GM21576 (cell line): ENCODE measurements around the gene INTS6.

ENCODE experiments used
- ATAC-seq: cut with Tn5 transposase; IDR thresholded peaks from one replicate; pipeline ENCODE4 v1.9.1; 2021; ENCODE audit warnings: mild to moderate bottlenecking, moderate library complexity; ENCODE audit not compliant: unreplicated experiment

Gene INTS6

DNA sequence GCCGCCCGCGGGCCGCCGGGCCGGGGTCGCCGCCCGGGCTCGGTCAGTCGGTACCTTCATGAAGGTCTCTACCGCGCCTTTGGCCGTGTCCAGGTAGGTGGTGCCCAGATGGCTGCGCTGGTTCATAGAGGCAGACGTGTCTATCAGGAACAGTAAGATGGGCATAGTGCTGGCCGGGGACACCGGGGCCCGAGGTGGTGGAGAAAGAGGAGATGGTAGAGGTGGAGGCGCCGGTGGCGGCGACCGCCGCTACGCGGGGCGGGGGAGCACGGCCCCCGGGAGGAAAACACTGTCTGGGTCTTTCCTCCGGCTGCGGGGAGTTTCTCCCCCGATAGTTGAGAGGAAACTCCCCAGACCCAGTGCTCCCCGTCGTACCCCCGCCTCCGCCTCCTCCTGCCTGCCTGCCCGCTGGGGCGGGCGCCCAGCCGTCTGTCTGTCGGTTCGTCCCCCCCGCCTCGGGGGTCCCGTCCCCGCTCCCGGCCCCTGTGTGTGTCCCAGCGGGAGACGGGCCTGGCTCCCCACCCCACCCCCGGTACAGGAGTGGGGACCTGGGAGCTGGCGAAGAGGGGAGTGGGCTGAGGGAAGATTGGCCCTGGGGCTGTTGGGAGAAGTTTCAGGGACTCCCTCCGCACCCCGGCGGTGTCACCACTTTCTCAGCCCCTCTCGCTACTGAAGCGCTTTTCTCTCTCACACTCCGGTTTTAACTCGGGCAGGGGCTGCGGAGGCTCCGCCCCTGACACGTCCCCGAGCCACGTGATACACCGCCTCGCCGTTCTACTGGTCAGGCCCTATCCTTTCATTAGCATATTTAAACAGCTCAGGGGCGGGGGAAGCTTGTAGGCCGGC is at the start of gene INTS6:
TSS of gene INTS6 (minus strand) at position 676 of the 846 bp plus-strand sequence. CDS start at position 165, 511 bp downstream.
- ATAC-seq, result peak; percentile 75

DNA sequence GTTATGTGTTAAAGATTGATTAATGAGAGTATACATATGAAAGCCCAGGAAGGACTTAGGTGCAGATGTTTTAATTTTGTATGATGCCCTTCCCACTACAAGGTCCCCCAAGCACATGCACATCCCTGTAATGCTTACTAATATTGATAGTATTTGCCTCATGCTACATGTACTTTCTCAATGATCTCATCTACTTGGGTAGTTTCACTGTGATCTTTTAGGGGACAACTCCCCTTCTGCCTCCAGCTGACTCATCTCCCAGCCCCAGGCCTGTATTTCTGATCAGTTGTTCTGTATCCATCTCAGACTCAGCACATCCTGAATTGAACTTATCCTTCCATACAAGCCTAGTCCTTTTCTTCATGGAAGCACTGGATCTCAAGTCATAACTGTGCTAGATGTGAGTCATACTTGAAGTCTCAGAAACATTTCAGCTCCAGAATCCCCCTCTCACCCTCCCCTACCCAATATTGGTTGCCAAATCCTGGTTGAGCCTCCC is 49.4 kb upstream of the INTS6 start:
- peak; percentile 98 for ATAC-seq

- ATAC-seq, result no peak
These were observed 48.8 kb upstream of the INTS6 start for GRCh38 chr13:51501592-51502152.

DNA sequence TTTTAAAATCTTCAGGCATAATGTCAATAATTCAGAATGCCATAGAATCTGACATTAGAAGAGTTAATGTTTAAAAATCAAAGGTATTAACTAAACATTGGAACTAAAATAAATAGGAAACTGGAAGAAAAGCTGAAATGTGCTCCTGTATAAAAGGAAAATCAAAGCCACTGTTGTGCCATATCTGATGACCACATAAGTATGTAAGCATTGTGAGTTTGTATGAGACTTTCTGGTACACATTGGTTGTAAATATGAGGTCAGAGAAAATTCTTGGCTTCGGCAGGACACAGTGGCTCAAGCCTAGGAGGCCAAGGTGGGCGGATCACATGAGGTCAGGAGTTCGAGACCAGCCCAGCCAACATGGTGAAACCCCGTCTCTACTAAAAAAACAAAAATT is 48.3 kb upstream of the INTS6 start:
- no peak for ATAC-seq

DNA sequence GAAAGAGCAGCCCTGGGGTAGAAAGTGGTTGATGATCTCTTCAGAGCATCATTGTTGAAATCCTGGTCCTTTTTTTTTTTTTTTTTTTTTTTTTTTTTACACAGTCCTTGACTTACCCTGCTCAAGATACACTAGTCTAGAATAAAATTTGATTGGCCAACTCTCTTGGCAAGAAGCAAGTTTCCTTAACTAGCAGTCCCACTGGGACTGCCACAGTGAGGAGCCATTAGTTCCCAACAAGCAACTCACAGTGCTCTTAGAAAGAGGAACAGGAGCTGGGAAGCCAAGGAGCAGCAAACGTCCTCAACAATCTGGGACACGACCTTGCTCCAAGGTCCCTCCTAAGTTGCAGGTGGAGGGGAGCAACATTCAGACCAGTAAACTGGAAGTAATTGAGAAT is 47.9 kb upstream of the INTS6 start:
- no peak for ATAC-seq

DNA sequence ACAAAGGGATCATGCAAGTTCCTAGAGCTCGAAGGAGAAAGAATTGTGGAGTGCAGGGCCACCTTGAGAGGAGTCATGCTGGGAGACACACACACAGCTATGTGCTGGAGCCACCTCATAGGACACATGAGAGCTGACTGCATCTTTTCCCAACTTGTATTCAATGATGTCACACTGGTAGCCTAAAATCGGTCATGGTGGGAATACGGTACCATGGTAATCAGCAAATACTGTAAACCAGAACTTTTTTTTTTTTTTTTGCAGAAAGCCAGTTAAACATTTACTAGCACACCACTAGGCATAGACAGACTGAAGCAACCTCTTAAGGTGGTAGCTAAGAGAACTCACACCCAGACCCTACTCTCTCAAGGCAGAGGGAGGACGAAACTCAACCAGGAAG is 47.0 kb upstream of the INTS6 start:
- no peak for ATAC-seq

DNA sequence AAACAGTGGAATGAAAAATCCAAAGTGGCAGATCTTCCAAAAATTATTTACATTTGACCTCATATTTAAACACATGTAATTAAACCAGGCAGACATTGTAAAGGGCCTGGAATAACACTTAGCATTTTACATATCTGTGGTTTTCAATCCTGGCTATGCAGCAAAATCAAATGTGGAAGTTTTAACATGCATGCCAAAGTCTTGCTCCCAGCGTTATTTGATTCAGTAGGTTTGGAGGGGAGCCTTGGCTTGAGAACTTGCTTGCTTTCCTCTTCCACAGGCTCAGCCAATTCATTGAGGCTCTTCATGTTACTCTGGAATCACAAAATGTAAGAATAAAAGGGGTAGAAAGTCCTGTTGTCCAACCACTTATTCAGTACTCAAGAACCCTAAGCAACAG is 42.5 kb upstream of the INTS6 start:
- ATAC-seq, result no peak

GRCh38 chr13:51494156-51494555 is 41.3 kb upstream of the INTS6 start:
- no peak for ATAC-seq

DNA sequence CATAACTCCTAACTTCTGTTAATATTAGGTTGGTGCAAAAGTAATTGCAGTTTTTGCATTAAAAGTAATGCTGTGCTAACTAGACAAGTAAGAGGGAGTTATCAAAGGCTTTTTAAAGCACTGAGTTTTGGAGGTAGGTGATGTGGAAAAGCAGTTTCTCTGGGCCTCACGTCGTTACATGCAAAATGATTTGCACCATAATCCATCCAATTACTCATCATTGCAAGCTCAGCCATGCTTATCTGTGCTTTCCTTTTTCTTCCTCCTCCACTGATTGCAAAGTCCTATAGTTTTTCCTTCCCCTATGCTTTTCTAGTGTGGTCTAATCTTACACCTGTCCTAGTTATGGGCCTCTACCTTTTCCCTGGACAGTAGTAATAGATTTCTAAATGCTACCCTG is 35.4 kb upstream of the INTS6 start:
- ATAC-seq, result no peak

DNA sequence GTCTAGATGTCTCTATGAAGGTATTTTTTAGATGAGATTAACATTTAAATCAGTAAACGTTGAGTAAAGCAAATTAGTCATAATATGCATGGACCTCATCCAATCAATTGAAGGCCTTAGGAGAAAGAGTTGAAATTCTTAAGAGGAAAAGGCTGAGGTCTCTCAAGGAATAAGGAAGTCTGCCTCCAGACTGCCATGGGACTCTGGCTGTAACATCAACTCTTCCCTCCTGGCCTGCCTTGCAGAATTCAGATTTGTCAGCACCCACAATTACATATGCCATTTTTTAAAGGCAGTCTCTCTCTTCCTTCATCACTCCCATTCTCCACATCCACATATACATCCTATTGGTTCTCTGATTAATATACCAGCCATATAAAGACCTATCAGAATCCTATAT is 28.8 kb upstream of the INTS6 start:
- ATAC-seq, result no peak

- ATAC-seq, result no peak
These were observed 26.3 kb upstream of the INTS6 start for GRCh38 chr13:51479199-51479523.

- ATAC-seq, result no peak
These were observed 25.8 kb upstream of the INTS6 start for GRCh38 chr13:51478418-51479198.

DNA sequence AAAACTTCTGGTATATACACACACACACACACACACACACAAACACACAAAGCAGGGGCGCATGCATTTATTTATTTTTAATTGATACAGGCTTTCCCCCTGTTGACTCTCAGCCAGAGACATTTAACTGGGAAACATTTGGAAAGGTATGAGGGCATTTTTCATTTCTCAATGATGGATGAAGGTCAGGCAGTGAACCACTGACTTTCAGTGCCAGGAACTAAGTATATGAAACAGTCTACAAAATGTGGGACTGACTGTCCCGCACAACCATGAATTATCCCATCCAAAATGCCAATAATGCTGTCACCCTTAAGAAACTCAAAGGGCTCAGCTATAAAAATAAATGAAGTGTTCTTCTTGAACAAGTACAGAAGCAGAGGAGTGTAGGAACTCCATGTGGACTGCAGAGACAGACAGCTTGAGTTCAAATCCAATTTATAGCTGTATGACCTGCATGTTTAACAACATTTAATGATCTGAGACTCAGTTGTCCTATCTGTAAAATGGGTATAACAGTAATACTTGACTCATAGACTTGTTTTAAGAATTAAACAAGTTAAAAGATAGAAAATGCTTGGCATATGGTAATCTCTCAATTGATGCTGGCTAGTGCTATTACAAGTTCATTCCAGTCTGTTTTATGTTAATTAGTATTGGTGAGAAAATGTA is 25.0 kb upstream of the INTS6 start:
- no peak for ATAC-seq

GRCh38 chr13:51477149-51477548 is 24.3 kb upstream of the INTS6 start:
- ATAC-seq, result no peak

- no peak for ATAC-seq
These were observed 23.1 kb upstream of the INTS6 start for GRCh38 chr13:51475727-51476501.

DNA sequence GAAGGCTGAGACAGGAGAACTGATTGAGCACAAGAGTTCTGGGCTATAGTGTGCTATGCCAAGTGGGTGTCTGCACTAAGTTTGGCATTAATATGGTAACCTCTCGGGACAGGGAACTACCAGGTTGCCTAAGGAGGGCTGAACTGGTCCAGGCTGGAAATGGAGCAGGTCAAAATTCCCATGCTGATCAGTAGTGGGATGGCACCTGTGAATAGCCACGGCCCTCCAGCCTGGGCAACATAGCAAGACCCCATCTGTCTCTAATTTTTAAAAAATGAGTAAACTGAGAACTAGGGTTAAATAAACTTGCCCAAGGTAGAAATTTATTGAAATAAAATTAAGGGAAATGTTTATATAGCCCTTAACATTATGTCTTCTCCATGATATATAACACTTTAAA is 17.0 kb upstream of the INTS6 start:
- ATAC-seq, result no peak

GRCh38 chr13:51467730-51468129 is 14.9 kb upstream of the INTS6 start:
- ATAC-seq, result no peak

- ATAC-seq, result no peak
These were observed 12.3 kb upstream of the INTS6 start for GRCh38 chr13:51465124-51465523.

GRCh38 chr13:51457086-51457815 is 4.4 kb upstream of the INTS6 start:
- no peak for ATAC-seq

DNA sequence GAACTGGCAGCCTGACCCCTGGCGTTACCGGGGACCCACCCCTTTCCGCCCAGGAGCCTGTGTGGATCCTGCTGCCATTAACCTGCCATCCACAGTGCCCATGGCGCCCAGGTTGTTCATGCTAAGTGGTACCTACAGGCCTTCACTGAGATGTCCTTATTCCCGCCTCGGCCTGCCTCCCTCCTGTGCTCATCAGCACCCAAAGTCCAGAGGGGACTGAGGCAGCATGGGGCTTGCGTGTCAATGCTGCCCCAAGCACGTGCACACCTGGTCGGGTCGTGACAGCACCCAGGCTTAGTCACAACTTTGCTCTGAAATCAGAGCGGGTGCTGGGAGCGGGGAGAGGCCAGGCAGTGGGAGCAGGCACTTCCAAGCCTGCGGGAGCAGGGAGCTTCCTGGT is 3.7 kb upstream of the INTS6 start:
- ATAC-seq, result no peak
